NK-92 treated with Interleukin-12 subunit alpha and Interleukin-12 subunit beta, amount 100 ng/mL, for 24 hours (cell line): ENCODE data around the gene ADPRS.

Experiments
- DNase-seq: peaks from one replicate; lab custom pipeline; 2025; lab: John Stamatoyannopoulos, UW

ADPRS gene

DNA sequence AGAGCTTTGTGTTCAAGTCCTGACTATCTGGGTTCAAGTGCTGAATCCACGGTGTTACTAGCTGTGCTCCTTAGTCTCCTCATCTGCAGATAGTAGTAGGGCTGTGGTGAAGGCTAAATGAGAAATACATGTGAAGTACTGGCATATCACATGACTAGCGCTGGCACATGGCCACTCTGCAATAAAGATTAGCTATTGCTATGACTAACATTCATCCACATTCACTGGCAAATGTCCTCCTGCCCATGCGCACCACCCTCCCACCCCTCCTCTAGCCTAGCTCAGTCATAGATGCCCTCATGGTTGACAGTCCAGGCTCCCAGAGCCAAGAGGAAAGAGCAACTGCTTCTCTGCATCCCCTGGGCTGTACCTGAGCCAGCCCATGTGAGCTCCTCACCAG is 44.8 kb downstream of the ADPRS start:
- no peak for DNase-seq

DNA sequence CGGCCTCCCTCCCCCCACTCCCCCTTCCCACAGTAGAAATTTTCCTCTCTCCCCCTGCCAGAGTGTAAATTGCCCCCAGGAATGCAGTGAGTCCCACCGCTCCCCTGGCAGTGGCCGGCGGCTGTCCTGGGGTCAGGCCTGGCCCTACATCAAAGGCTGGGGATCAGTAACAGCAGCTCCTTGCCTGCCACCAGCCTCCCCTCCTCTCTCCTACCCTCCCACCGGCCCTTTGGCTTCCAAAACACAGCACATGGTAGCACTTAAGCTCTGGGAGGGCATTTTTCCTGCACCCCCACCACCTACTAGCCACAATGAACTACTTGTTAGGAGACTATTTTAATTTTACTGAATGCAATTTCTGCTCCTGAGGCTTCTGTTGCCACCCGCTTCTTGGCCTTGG is 45.3 kb downstream of the ADPRS start:
- no peak for DNase-seq

DNA sequence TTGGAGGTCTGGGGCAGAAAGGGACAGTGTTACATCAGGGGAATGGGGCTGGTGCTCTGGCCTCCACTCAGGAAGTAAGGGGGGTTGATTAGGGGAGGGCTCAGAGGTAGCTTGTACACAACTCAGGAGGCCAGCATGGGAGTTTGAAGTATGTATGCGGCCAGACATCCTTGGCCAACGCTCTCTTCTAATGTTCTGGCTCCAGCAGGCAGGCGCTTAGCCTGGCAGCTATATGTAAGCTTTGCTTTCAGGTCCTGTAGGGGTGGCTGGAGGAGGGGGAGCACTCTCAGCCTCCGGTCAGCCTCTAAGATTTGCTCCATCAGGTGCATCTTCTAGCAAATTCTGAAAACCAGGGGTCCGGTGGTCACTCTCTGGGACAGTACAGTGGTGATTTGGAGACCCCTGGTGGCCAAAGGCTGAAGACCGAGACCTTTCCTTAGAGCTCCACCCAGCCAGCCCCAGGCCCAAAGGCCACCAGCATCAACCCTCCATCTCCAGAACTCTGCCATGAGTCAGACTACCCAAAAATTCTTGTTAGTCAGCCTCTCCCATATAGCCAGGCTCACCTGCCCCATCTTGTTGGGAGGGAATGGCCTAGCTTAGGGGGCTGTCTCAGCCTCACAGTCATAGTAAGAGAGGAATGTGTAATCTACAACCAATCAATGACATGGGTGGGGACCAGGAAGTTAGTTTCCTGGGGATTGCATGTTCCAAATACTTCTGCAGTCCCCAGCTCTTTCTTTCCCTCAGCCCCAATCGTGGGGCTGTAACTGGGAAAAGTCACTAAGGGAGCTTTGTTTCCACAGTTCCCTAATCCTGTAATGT is 46.0 kb downstream of the ADPRS start:
- peak; percentile 7 for DNase-seq

DNA sequence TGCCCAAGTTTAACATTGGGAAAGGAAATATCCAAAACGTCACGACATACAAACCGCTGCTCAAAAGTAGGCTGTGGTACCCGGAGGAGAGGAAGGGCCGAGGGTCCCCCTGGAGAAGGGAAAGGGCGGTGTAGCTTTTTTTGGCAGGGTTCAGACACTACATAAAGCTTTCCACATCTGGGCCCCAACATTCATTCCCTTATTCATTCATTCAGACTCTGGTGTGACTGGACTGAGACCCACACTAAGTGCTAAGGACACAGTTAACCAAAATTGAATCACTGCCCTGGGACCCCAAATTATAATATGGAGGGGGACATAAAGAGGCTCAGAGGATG is 46.6 kb downstream of the ADPRS start:
- no peak for DNase-seq

DNA sequence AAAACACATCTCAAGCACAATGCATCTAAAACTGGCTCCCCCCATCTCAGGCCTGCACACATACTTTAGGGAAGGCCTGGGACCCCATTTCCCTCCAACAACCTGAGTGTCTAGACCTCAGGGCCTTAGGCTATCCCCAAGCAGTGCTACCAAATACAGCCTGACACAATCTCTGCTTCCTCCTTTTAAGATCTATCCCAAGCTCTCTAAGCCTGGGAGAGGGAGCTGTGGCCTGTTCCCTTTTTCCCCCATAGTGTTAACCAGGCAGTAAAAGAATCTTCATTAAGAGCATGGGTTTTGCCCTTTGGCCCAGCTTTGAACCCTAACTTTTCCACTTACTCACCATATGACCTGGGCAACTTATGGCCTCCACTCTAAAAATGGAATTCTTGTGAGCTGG is 47.1 kb downstream of the ADPRS start:
- DNase-seq, result no peak

- DNase-seq, result no peak
These were observed 47.8 kb downstream of the ADPRS start for GRCh38 chr1:36136535-36136934.

DNA sequence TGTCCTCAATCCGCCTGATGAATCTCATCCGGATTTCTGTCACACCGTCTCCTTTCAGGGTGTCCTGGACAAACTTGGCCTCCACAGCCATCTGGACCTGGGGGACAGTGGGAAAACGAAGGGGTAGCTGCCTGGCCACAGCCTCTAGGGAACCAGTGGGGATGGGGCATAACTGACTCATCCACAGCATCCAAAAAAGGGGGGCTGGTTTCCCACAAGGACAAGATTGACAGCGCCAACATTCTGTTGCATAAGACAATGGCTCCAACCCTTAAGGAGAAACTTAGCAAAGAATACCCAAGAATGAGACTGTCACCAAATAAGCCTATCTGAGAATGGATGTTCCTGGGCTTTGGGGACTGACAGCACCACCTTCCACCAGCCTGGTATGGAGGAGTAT is 48.5 kb downstream of the ADPRS start:
- no peak for DNase-seq

DNA sequence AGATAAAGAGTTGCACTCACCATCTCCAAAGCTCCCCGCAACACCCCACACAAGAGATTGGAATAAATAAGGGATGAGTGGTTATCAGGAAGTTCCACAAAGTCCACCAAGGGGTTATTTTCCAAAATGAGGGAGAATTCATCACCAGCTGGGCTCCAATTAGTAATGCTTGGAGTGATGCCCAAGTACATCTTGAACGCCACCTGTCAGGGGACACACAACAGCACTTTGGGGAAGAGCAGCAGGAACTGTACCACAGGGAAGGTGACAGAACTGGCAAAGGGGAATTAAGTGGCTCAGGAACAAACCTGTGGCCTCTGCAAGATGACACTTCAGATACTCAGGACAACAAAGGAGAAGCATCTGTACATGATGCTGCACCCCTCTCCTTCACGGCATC is 49.1 kb downstream of the ADPRS start:
- DNase-seq, result no peak

- DNase-seq, result no peak
These were observed 50.8 kb downstream of the ADPRS start for GRCh38 chr1:36139521-36139920.

GRCh38 chr1:36142121-36142520 is 53.4 kb downstream of the ADPRS start:
- no peak for DNase-seq

DNA sequence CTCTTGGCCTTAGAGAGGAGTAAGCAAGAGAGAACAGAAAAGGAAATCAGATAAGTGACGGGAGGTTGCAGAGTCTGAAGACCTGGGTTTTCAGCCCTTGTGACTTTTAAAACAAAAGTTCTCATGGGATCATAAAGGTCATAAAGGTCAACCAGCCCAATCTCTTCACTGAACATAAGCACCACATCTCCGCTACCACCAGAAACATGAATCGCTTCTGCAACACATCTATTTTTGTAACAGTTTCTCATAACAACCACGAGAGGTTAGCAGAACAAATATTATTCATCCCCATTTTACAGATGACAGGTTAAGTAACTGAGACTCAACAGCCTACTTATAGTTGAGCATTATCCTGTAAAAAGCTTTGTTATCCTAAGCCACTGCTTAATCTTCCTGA is 54.7 kb downstream of the ADPRS start:
- no peak for DNase-seq
